Kidney tubule cell (primary cell): ENCODE measurements around the gene ERG28.

Experiments
- DNase-seq: peaks from one replicate; pipeline ENCODE4 v3.0.0-alpha.2; 2018; ENCODE audit warnings: low spot score

Gene ERG28

GRCh38 chr14:75658957-75659356 is 1.7 kb downstream of the ERG28 start:
- no peak for DNase-seq

- DNase-seq = no peak
Measured at GRCh38 chr14:75657331-75657730, 3.3 kb downstream of the ERG28 start.

- DNase-seq = no peak
Measured at GRCh38 chr14:75655235-75655634, 5.4 kb downstream of the ERG28 start.

- DNase-seq = peak; percentile 73
Measured at GRCh38 chr14:75654127-75654732, 6.4 kb downstream of the ERG28 start.

GRCh38 chr14:75653563-75653962 is 7.1 kb downstream of the ERG28 start:
- DNase-seq = no peak

GRCh38 chr14:75650253-75651058 is 10.2 kb downstream of the ERG28 start:
- DNase-seq = peak; percentile 42

- DNase-seq = no peak
Measured at GRCh38 chr14:75649773-75650172, 10.9 kb downstream of the ERG28 start.

- no peak for DNase-seq
Measured at GRCh38 chr14:75649337-75649736, 11.3 kb downstream of the ERG28 start.

- peak; percentile 98 for DNase-seq
Measured at GRCh38 chr14:75648066-75648838, 12.4 kb downstream of the ERG28 start.

GRCh38 chr14:75647640-75648039 is 13.0 kb downstream of the ERG28 start:
- peak; percentile 16 for DNase-seq

- DNase-seq = no peak
Measured at GRCh38 chr14:75646762-75647161, 13.9 kb downstream of the ERG28 start.

- DNase-seq = no peak
Measured at GRCh38 chr14:75645056-75645455, 15.6 kb downstream of the ERG28 start.

GRCh38 chr14:75643985-75644384 is 16.7 kb downstream of the ERG28 start:
- DNase-seq = no peak

- DNase-seq = no peak
Measured at GRCh38 chr14:75640876-75641275, 19.8 kb downstream of the ERG28 start.

- no peak for DNase-seq
Measured at GRCh38 chr14:75636100-75636692, 24.5 kb downstream of the ERG28 start.

- peak; percentile 30 for DNase-seq
Measured at GRCh38 chr14:75634848-75635247, 25.8 kb downstream of the ERG28 start.

- DNase-seq = peak; percentile 15
Measured at GRCh38 chr14:75631453-75631831, 29.2 kb downstream of the ERG28 start.

- peak; percentile 38 for DNase-seq
Measured at GRCh38 chr14:75630695-75631452, 29.8 kb downstream of the ERG28 start.

- DNase-seq = no peak
Measured at GRCh38 chr14:75628816-75629215, 31.9 kb downstream of the ERG28 start.

- DNase-seq = no peak
Measured at GRCh38 chr14:75627406-75627805, 33.3 kb downstream of the ERG28 start.

GRCh38 chr14:75626863-75627262 is 33.8 kb downstream of the ERG28 start:
- no peak for DNase-seq

GRCh38 chr14:75626396-75626795 is 34.3 kb downstream of the ERG28 start:
- DNase-seq = no peak
